Endothelial cell of umbilical vein (primary cell): Measurements from ENCODE around the gene BLZF1. TPM values are rescaled to one million over a fixed set of nuclear protein-coding genes. Genes with fewer than 3 reads are reported as not detected.

Experiments used
- BruUV-seq: library from RNA; stranded (reverse); fragments of 400-500 nt; replicated peaks from 2 replicates; lab custom pipeline; 2021; lab: Mats Ljungman, UMichigan
- CTCF ChIA-PET: fragments of 300-600, 350-600 bp; sonication (Branson Sonifier 250); formaldehyde crosslinking; loops from one replicate; lab custom pipeline; 2021; ENCODE audit warnings: antibody characterized with exemption, inconsistent platforms; lab: Charles Lee
- POLR2A ChIA-PET: fragments of 300-600, 350-600 bp; sonication (Branson Sonifier 250); formaldehyde crosslinking; loops from one replicate; lab custom pipeline; 2021; ENCODE audit warnings: antibody characterized with exemption, inconsistent platforms; lab: Charles Lee
- DNase-seq: peaks from one replicate; pipeline ENCODE4 v3.0.0-alpha.2; 2011; ENCODE audit warnings: low read depth, low spot score
- FAIRE-seq: peaks from 2 replicates; lab custom pipeline; 2011; peaks lifted over from hg19 to GRCh38; lab: Jason Lieb, UNC
- H2AFZ ChIP-seq: 2 replicates; pipeline ENCODE4 v1.6.0; 2012; ENCODE audit warnings: low read depth, low read length, control low read depth, inconsistent platforms
- H3K27ac ChIP-seq: 2 replicates; pipeline ENCODE4 v1.5.1; 2011; ENCODE audit warnings: low read depth, mild to moderate bottlenecking, control low read depth, low read length, moderate library complexity; ENCODE audit not compliant: insufficient read depth
- H3K27me3 ChIP-seq, 2 experiments: 2 replicates each; pipeline versions ENCODE4 v1.6.0 to v1.6.1; 2011; ENCODE audit warnings: low read length in 2 of 2, mixed read lengths in 1 of 2; ENCODE audit not compliant: control insufficient read depth in 2 of 2, insufficient read depth in 2 of 2
- H3K36me3 ChIP-seq, 2 experiments: 2 replicates in 1 of 2; 3 replicates in 1 of 2; pipeline ENCODE4 v1.5.1; 2011; ENCODE audit warnings: low read length in 2 of 2, mild to moderate bottlenecking in 1 of 2, moderate library complexity in 1 of 2; ENCODE audit not compliant: control insufficient read depth in 2 of 2, insufficient read depth in 2 of 2; ENCODE audit errors: extremely low read depth in 1 of 2
- H3K4me1 ChIP-seq: 3 replicates; pipeline ENCODE4 v1.5.1; 2011; ENCODE audit warnings: mild to moderate bottlenecking, low read length; ENCODE audit not compliant: control insufficient read depth, insufficient read depth; ENCODE audit errors: extremely low read depth
- H3K4me2 ChIP-seq: 2 replicates; pipeline ENCODE4 v1.6.1; 2011; ENCODE audit warnings: low read length, control low read depth, mixed read lengths; ENCODE audit not compliant: insufficient read depth
- H3K4me3 ChIP-seq, 3 experiments: fragments of 200-600 bp in 1 of 3; sonication (generic), shearing (Covaris generic) in 1 of 3; replicated peaks in 1 of 3; 2 replicates each; pipeline ENCODE4 v1.5.1; 2011 to 2016; ENCODE audit warnings: control low read depth in 3 of 3, low read length in 3 of 3, mild to moderate bottlenecking in 2 of 3, inconsistent platforms in 1 of 3, low read depth in 1 of 3, moderate library complexity in 1 of 3; ENCODE audit not compliant: insufficient read depth in 1 of 3
- H3K79me2 ChIP-seq: 2 replicates; pipeline ENCODE4 v1.6.0; 2012; ENCODE audit warnings: low read length, inconsistent platforms; ENCODE audit not compliant: control insufficient read depth, insufficient read depth
- H3K9ac ChIP-seq: replicated peaks from 2 replicates; pipeline ENCODE3; 2011; ENCODE audit warnings: low read length, control low read depth; ENCODE audit not compliant: insufficient read depth; ENCODE audit errors: extremely low read depth
- H3K9me1 ChIP-seq: replicated peaks from 3 replicates; pipeline ENCODE4 v1.6.0; 2011; ENCODE audit warnings: mild to moderate bottlenecking, low read length; ENCODE audit not compliant: control insufficient read depth, insufficient read depth; ENCODE audit errors: extremely low read depth
- H3K9me3 ChIP-seq: replicated peaks from 2 replicates; pipeline ENCODE4 v1.5.1; 2012; ENCODE audit warnings: low read length, inconsistent platforms; ENCODE audit not compliant: control insufficient read depth, insufficient read depth
- H4K20me1 ChIP-seq: replicated peaks from 2 replicates; pipeline ENCODE3; 2011; ENCODE audit warnings: mild to moderate bottlenecking, low read length; ENCODE audit not compliant: control insufficient read depth, insufficient read depth; ENCODE audit errors: extremely low read depth
- CTCF ChIP-seq, 2 donors: IDR thresholded peaks; 1 replicate in 1 of 2; 2 replicates in 1 of 2; pipeline ENCODE4 v1.5.1; 2011; ENCODE audit warnings: low read length in 2 of 2, mild to moderate bottlenecking in 2 of 2, moderate library complexity in 2 of 2, control low read depth in 1 of 2, inconsistent platforms in 1 of 2, low read depth in 1 of 2; ENCODE audit not compliant: insufficient read depth in 1 of 2; ENCODE audit errors: extremely low read depth in 1 of 2
- EZH2 ChIP-seq: IDR thresholded peaks from 2 replicates; pipeline ENCODE4 v1.6.1; 2012; ENCODE audit warnings: borderline replicate concordance, low read depth, mild to moderate bottlenecking, moderate library complexity, low read length, inconsistent platforms; ENCODE audit not compliant: severe bottlenecking
- FOS ChIP-seq: IDR thresholded peaks from 2 replicates; pipeline ENCODE4 v1.6.1; 2011; ENCODE audit warnings: mild to moderate bottlenecking, low read length, moderate library complexity, borderline replicate concordance; ENCODE audit not compliant: insufficient read depth
- GATA2 ChIP-seq: IDR thresholded peaks from 2 replicates; pipeline ENCODE4 v1.7.0; 2011; ENCODE audit warnings: low read depth, mild to moderate bottlenecking, moderate library complexity, mixed read lengths, low read length; ENCODE audit not compliant: insufficient read length, insufficient read depth
- JUN ChIP-seq: IDR thresholded peaks from 2 replicates; pipeline ENCODE4 v1.6.1; 2011; ENCODE audit warnings: borderline replicate concordance, low read depth; ENCODE audit not compliant: insufficient read length, insufficient read depth
- MAX ChIP-seq: IDR thresholded peaks from 2 replicates; pipeline ENCODE4 v1.6.1; 2011; ENCODE audit not compliant: insufficient read depth, insufficient read length
- MYC ChIP-seq: IDR thresholded peaks from one replicate; pipeline ENCODE4 v1.6.1; 2011; ENCODE audit warnings: mild to moderate bottlenecking, low read depth, low read length
- POLR2A ChIP-seq: IDR thresholded peaks from 2 replicates; pipeline ENCODE4 v1.6.1; 2012; ENCODE audit warnings: low read depth, mild to moderate bottlenecking, control low read depth, low read length
- POLR2AphosphoS5 ChIP-seq: IDR thresholded peaks from 2 replicates; pipeline ENCODE4 v1.6.1; 2012; ENCODE audit warnings: low read depth, mild to moderate bottlenecking, control low read depth, low read length, moderate library complexity; ENCODE audit not compliant: insufficient read depth
- dilution Hi-C: fragments of 300-500 bp; cut with MboI; formaldehyde crosslinking; loops from one replicate; pipeline ENCODE4 v1.15.0; 2019; ENCODE audit warnings: low sequenced_read_pairs; ENCODE audit not compliant: extremely low pct_ligation_motif_present
- intact Hi-C: fragments of 100-400 bp; cut with micrococcal nuclease; formaldehyde crosslinking; loops from one replicate; pipeline ENCODE4 v1.10.0; 2022
- polyA plus RNA-seq, 4 experiments: library from polyadenylated mRNA; depleted of rRNA in 3 of 4; stranded (reverse) in 3 of 4; unstranded in 1 of 4; fragments of >200 nt; gene quantifications; 2 replicates each; pipeline versions ENCODE4 v1.2.1 to v1.2.3, GENCODE V29; 2011 to 2012; ENCODE audit warnings: missing spikeins in 1 of 4
- total RNA-seq: library from RNA; stranded (reverse); gene quantifications from 2 replicates; pipeline ENCODE4 v1.2.3, GENCODE V29; 2021

BLZF1 gene
- total and polyA plus RNA-seq, 2 donors (not counting 3 experiments of a cell fraction or from before 2014, with no cell fraction given) = 4.4 to 19.7 TPM

GRCh38 chr1:169371404-169371803 lies 3.4 kb downstream of the BLZF1 start:
- Histone ChIP-seq H4K20me1 (no peaks in the 10 kb centered on the region), H3K27me3 (no peaks in the 10 kb centered on the region), H3K36me3 (peaks cover 0 to 2% of the 10 kb centered on the region in 2 experiments), H3K4me1 (peaks cover 11% of the 10 kb centered on the region), H3K4me2 (no peak overlapping the region), H2AFZ (no peak overlapping the region), H3K79me2 (peaks cover 31% of the 10 kb centered on the region), H3K4me3 (no peak overlapping the region), H3K9ac (no peak overlapping the region), H3K9me1 (no peaks in the 10 kb centered on the region), H3K27ac (no peak overlapping the region), H3K9me3 (no peaks in the 10 kb centered on the region)
- BruUV-seq = no TSS peak
- DNase-seq (no peak), FAIRE-seq (no peak)
- dilution Hi-C loops = no loop called here
- CTCF ChIA-PET = interaction anchor here (1.6 to 2.3 kb wide), 2 partner anchors 23 to 768 kb away, joined by 6 to 7 read pairs; no protein-coding TSS in a partner anchor
- TF ChIP-seq POLR2AphosphoS5 = no peak
- TF ChIP-seq EZH2 = no peak
- TF ChIP-seq CTCF (IDR thresholded peaks at IDR 0.05; ENCODE audit: extremely low read depth in 1 of 2, insufficient read depth in 1 of 2, low read depth in 1 of 2, low read length in 2 of 2) = no peak
- TF ChIP-seq GATA2 = no peak
- no peak for TF ChIP-seq MAX
- TF ChIP-seq MYC = no peak
- TF ChIP-seq JUN = no peak
- no peak for TF ChIP-seq FOS
- TF ChIP-seq POLR2A = no peak
- intact Hi-C loops = no loop called here
- POLR2A ChIA-PET = no interaction called here
